ENCODE measurements around the gene UBE2F.

- TF ChIP-seq, protein P1, sequence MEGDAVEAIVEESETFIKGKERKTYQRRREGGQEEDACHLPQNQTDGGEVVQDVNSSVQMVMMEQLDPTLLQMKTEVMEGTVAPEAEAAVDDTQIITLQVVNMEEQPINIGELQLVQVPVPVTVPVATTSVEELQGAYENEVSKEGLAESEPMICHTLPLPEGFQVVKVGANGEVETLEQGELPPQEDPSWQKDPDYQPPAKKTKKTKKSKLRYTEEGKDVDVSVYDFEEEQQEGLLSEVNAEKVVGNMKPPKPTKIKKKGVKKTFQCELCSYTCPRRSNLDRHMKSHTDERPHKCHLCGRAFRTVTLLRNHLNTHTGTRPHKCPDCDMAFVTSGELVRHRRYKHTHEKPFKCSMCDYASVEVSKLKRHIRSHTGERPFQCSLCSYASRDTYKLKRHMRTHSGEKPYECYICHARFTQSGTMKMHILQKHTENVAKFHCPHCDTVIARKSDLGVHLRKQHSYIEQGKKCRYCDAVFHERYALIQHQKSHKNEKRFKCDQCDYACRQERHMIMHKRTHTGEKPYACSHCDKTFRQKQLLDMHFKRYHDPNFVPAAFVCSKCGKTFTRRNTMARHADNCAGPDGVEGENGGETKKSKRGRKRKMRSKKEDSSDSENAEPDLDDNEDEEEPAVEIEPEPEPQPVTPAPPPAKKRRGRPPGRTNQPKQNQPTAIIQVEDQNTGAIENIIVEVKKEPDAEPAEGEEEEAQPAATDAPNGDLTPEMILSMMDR (IDR thresholded peaks at IDR 0.05) = peak in 1 of 6 experiments; percentile 8
- peak; percentile 74 to 89 for TF ChIP-seq POLR2A (IDR thresholded peaks at IDR 0.05)
Observed at GRCh38 chr2:237966565-237967462, at the start of gene UBE2F.

Measured in adrenal gland (tissue), 5 donors.